HepG2 (cell line): ENCODE measurements around the gene RERE. TPM values are rescaled to one million over a fixed set of nuclear protein-coding genes. Genes with fewer than 3 reads are reported as not detected.

Source experiments
- CC2D1A ChIP-seq: sonication (generic); formaldehyde crosslinking; IDR thresholded peaks from 2 replicates; pipeline ENCODE4 v1.8.1; 2023; ENCODE audit warnings: mild to moderate bottlenecking, missing genetic modification reagents
- ELF4 ChIP-seq: sonication (generic); formaldehyde crosslinking; IDR thresholded peaks from 2 replicates; pipeline ENCODE4 v1.5.0; 2020; ENCODE audit warnings: missing genetic modification reagents, mild to moderate bottlenecking, moderate library complexity, borderline replicate concordance
- ETV5 ChIP-seq: IDR thresholded peaks from 2 replicates; pipeline ENCODE4 v1.6.1; 2018; ENCODE audit warnings: missing biosample characterization, missing genetic modification reagents, inconsistent platforms, borderline replicate concordance
- FOXP1 ChIP-seq, 2 experiments: fragments of 450-650 bp in 1 of 2; IDR thresholded peaks; 2 replicates each; pipeline ENCODE4 v1.6.1; 2017 to 2018; ENCODE audit warnings: antibody characterized with exemption in 1 of 2
- HNF1A ChIP-seq, 2 experiments: sonication (generic) in 1 of 2; formaldehyde crosslinking in 1 of 2; IDR thresholded peaks; 2 replicates each; pipeline versions ENCODE4 v1.4.0 to v1.6.1; 2016 to 2020; ENCODE audit warnings: borderline replicate concordance in 1 of 2, low read depth in 1 of 2, mild to moderate bottlenecking in 1 of 2, missing genetic modification reagents in 1 of 2
- SIX1 ChIP-seq: sonication (generic); formaldehyde crosslinking; IDR thresholded peaks from 2 replicates; pipeline ENCODE4 v1.4.0; 2020; ENCODE audit warnings: missing genetic modification reagents, borderline replicate concordance
- SKI ChIP-seq: fragments of 450-650 bp; IDR thresholded peaks from one replicate; pipeline ENCODE4 v1.6.1; 2018; ENCODE audit warnings: mild to moderate bottlenecking; ENCODE audit not compliant: partially characterized antibody
- STAG1 ChIP-seq: sonication (generic); formaldehyde crosslinking; IDR thresholded peaks from 2 replicates; pipeline ENCODE4 v1.4.0; 2020; ENCODE audit warnings: missing genetic modification reagents
- TBX3 ChIP-seq: fragments of 450-650 bp; IDR thresholded peaks from 2 replicates; pipeline ENCODE4 v1.6.1; 2017; ENCODE audit warnings: antibody characterized with exemption, mild to moderate bottlenecking, inconsistent platforms, borderline replicate concordance
- ZBTB20 ChIP-seq: sonication (generic); formaldehyde crosslinking; IDR thresholded peaks from 2 replicates; pipeline ENCODE4 v1.8.1; 2023; ENCODE audit warnings: missing genetic modification reagents, low read depth, mild to moderate bottlenecking, borderline replicate concordance
- ZNF121 ChIP-seq: sonication (generic); formaldehyde crosslinking; IDR thresholded peaks from 2 replicates; pipeline ENCODE4 v1.5.0; 2020; ENCODE audit warnings: mild to moderate bottlenecking, missing genetic modification reagents
- ZNF317 ChIP-seq: sonication (generic); formaldehyde crosslinking; IDR thresholded peaks from 2 replicates; pipeline ENCODE4 v1.5.0; 2020; ENCODE audit warnings: mild to moderate bottlenecking, missing genetic modification reagents
- ZNF430 ChIP-seq: sonication (generic); formaldehyde crosslinking; IDR thresholded peaks from 2 replicates; pipeline ENCODE4 v1.9.0; 2021; ENCODE audit warnings: mild to moderate bottlenecking, missing genetic modification reagents
- ZNF503 ChIP-seq: sonication (generic); formaldehyde crosslinking; IDR thresholded peaks from 2 replicates; pipeline ENCODE4 v1.4.0; 2020; ENCODE audit warnings: missing genetic modification reagents
- ZNF646 ChIP-seq: sonication (generic); formaldehyde crosslinking; IDR thresholded peaks from 2 replicates; pipeline ENCODE4 v1.9.0; 2021; ENCODE audit warnings: mild to moderate bottlenecking, missing genetic modification reagents
- ZNF746 ChIP-seq: sonication (generic); formaldehyde crosslinking; IDR thresholded peaks from 2 replicates; pipeline ENCODE4 v1.8.0; 2022; ENCODE audit warnings: mild to moderate bottlenecking, missing genetic modification reagents
- ZNF883 ChIP-seq: sonication (generic); formaldehyde crosslinking; IDR thresholded peaks from 2 replicates; pipeline ENCODE4 v1.5.1; 2020; ENCODE audit warnings: mild to moderate bottlenecking, missing genetic modification reagents; ENCODE audit errors: not compliant biosample characterization
- polyA plus RNA-seq, 8 experiments: library from polyadenylated mRNA; depleted of rRNA in 3 of 8; stranded (reverse) in 7 of 8; unstranded in 1 of 8; fragments of >200 nt; fragmentation: Illumina TruSeq in 4 of 8; extraction: Trizol in 4 of 8; gene quantifications; 2 replicates each; pipeline versions ENCODE4 v1.2.1 to v1.2.3, GENCODE V29; 2011 to 2016; ENCODE audit warnings: low read depth in 4 of 8, missing spikeins in 1 of 8, mixed read lengths in 1 of 8; ENCODE audit not compliant: insufficient read depth in 1 of 8
- total RNA-seq, 5 experiments: library from RNA; depleted of rRNA; stranded (reverse); fragments of >200 nt; fragmentation: Illumina TruSeq; extraction: Trizol; gene quantifications; 2 replicates each; pipeline ENCODE4 v1.2.3, GENCODE V29; 2016; ENCODE audit warnings: low read depth in 1 of 5

The RERE gene
- total and polyA plus RNA-seq, 2 of the 13 experiments (the other 11 are each of a cell fraction or from before 2014, with no cell fraction given): 18.3 to 21.9 TPM

- TF ChIP-seq ETV5 (peak; percentile 56; the same call in 1 of the 2 replicates), ZNF317 (CRISPR knock-in tag) (peak; percentile 67), ZNF121 (CRISPR knock-in tag) (no peak), HNF1A (IDR thresholded peaks at IDR 0.05; ENCODE audit: low read depth) (peak; percentile 33; the same call in 1 of the 2 replicates), HNF1A (CRISPR knock-in tag; IDR thresholded peaks at IDR 0.05; ENCODE audit: borderline replicate concordance) (no peak), SKI (peak; percentile 87), TBX3 (peak; percentile 87), SIX1 (CRISPR knock-in tag) (peak; percentile 69; the same call in 1 of the 2 replicates), ZNF430 (CRISPR knock-in tag) (no peak), STAG1 (0 out of 2 replicates have a peak, but pooled peaks have one; percentile 11), ZNF883 (CRISPR knock-in tag) (no peak), CC2D1A (CRISPR knock-in tag) (no peak), ELF4 (CRISPR knock-in tag) (no peak), FOXP1 (IDR thresholded peaks at IDR 0.05) (peak; percentile 95), FOXP1 (CRISPR knock-in tag; IDR thresholded peaks at IDR 0.05) (peak; percentile 96), ZNF503 (peak; percentile 37; the same call in 1 of the 2 replicates), ZNF746 (CRISPR knock-in tag) (no peak), ZBTB20 (CRISPR knock-in tag) (peak; percentile 100), ZNF646 (peak; percentile 59; the same call in 1 of the 2 replicates)
Observed at GRCh38 chr1:8740034-8740449, 77.4 kb downstream of the RERE start (continued).
